GM12801 (cell line): ENCODE results near the gene TIMM29.

Experiments used
- TF ChIP-seq, protein P1 (sequence below): IDR thresholded peaks from one replicate; pipeline ENCODE4 v1.5.1; 2011; ENCODE audit warnings: control low read depth; ENCODE audit not compliant: insufficient read length; ENCODE audit errors: extremely low read depth

The TIMM29 gene

DNA sequence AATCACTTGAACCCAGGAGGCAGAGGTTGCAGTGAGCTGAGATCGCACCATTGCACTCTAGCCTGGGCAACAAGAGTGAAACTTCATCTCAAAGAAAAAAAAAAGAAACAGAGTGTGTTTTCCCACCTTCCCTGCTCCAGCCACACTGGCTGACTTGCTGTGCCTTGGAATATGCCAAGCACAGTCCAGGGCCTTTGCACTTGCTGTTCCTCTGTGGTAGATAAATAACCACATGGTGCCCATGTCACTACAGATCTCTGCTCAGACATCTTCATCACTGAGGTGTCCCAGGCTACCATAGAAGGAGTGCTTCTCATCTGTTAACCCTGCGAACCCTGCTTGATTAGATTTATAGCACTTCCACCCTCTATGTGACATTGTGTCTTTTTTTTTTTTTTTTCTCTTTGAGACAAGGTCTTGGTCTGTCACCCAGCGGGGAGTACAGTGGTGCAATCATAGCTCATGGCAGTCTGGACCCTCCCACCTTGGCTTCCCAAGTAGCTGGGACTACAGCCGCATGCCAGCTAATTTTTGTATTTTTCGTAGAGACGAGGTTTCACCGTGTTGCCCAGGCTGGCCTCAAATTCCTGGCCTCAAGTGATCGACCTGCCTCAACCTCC is 42.6 kb downstream of the TIMM29 start:
- TF ChIP-seq, protein P1, sequence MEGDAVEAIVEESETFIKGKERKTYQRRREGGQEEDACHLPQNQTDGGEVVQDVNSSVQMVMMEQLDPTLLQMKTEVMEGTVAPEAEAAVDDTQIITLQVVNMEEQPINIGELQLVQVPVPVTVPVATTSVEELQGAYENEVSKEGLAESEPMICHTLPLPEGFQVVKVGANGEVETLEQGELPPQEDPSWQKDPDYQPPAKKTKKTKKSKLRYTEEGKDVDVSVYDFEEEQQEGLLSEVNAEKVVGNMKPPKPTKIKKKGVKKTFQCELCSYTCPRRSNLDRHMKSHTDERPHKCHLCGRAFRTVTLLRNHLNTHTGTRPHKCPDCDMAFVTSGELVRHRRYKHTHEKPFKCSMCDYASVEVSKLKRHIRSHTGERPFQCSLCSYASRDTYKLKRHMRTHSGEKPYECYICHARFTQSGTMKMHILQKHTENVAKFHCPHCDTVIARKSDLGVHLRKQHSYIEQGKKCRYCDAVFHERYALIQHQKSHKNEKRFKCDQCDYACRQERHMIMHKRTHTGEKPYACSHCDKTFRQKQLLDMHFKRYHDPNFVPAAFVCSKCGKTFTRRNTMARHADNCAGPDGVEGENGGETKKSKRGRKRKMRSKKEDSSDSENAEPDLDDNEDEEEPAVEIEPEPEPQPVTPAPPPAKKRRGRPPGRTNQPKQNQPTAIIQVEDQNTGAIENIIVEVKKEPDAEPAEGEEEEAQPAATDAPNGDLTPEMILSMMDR: no peak

DNA sequence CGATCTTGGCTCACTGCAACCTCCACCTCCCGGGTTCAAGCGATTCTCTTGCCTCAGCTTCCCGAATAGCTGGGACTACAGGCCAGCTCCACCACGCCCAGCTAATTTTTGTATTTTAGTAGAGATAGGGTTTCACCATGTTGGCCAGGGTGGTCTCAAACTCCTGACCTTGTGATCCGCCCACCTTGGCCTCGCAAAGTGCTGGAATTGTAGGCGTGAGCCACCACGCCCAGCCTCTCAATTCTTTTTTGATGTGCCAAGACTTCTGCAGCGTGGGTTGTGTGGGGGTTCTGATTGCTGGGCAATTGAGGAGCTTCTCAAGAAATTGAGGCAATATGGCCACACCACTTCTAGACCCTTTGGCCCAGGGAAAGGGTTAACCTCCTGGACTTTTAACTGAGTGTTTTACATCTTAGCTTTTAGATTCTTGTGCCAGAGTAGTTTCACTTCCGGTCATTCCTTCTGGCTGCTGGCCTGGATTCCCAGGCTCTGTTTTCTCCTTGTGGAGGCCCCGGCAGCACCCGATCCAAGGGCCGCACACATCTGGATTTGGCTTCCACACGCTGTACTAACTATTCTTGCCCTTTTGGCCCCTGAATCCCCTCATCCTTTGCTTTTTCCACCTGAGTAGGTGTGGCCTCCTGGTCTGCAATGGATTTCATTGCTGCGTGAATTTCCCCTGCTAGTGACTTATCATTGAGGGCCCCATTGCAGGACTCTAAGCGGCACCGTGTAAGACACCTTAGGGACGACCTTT is 46.9 kb downstream of the TIMM29 start:
- TF ChIP-seq, protein P1: no peak

DNA sequence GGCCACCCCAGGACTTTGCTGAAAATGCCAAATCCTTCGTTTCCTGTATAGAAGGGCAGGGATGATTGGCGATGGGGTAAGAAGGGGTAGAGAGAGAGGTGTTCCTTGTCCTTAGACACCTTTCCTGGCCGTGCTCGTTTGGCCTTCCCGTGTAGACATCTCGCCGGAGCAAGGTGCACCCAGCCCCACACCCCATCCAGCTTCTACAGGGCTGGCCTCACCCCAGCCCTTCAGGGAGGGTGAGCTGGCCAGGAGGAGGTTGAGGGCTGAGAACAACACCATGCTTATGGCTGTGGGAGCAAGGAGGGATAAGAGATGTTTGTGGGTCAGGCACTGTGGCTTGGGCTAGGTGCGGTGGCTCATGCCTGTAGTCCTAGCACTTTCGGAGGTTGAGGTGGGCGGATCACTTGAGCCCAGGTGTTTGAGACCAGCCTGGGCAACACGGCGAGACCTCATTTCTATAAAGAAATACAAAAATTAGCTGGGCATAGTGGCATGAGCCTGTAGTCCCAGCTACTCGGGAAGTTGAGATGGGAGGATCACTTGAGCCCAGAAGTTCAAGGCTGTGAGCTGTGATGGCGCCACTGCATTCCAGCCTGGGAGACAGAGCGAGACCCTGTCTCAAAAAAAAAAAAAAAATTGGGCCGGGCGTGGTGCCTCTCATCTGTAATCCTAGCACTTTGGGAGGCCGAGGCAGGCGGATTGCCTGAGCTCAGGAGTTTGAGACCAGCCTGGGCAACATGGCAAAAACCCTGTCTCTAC is 47.7 kb downstream of the TIMM29 start:
- TF ChIP-seq, protein P1: no peak

DNA sequence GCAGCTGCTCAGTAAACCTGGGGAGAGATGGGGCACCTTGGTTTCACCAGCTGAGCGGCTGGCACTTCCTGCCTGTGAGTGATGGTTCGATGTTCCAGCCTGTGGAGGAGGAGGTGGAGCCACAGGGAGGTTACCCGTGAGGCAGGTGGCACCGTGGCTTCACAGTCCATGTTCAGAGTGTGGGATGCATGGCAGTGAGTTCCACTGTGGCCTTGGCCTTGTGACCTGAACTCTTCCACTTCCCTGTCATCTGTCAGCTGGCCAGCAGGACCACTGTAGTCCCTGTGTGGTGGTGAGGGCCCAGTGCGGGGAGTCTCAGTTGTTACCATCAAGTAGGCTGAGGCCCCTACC is 49.1 kb downstream of the TIMM29 start:
- TF ChIP-seq, protein P1: no peak
